CD14-positive monocyte (primary cell): ENCODE data around the gene FNIP1. TPM values are rescaled to one million over a fixed set of nuclear protein-coding genes. Genes with fewer than 3 reads are reported as not detected.

Source experiments
- DNase-seq, 3 donors: peaks; one replicate each; pipeline ENCODE4 v3.0.0-alpha.2; 2011 to 2022
- H2AFZ ChIP-seq: 2 replicates; pipeline ENCODE4 v1.6.0; 2012; ENCODE audit warnings: mild to moderate bottlenecking, low read depth, low read length, inconsistent platforms; ENCODE audit not compliant: insufficient read depth, poor library complexity, severe bottlenecking
- H3K27ac ChIP-seq, 2 donors: 1 replicate in 1 of 2; 2 replicates in 1 of 2; pipeline ENCODE4 v1.5.1; 2012 to 2013; ENCODE audit warnings: low read length in 2 of 2, control low read depth in 1 of 2, inconsistent platforms in 1 of 2, low read depth in 1 of 2, mild to moderate bottlenecking in 1 of 2
- H3K27me3 ChIP-seq, 2 donors: one replicate each; pipeline versions ENCODE4 v1.6.0 to v1.6.1; 2011 to 2013; ENCODE audit warnings: low read length in 2 of 2; ENCODE audit not compliant: control insufficient read depth in 2 of 2, insufficient read depth in 2 of 2
- H3K36me3 ChIP-seq, 2 donors: replicated peaks in 1 of 2; 1 replicate in 1 of 2; 2 replicates in 1 of 2; pipeline versions ENCODE4 v1.5.1 to v1.6.1; 2012 to 2013; ENCODE audit warnings: low read length in 2 of 2, control low read depth in 1 of 2, inconsistent platforms in 1 of 2, mild to moderate bottlenecking in 1 of 2; ENCODE audit not compliant: insufficient read depth in 2 of 2, control insufficient read depth in 1 of 2
- H3K4me1 ChIP-seq, 2 donors: 1 replicate in 1 of 2; 2 replicates in 1 of 2; pipeline versions ENCODE4 v1.5.1 to v1.6.1; 2012 to 2013; ENCODE audit warnings: low read length in 2 of 2, control low read depth in 1 of 2, inconsistent platforms in 1 of 2, mild to moderate bottlenecking in 1 of 2, moderate library complexity in 1 of 2; ENCODE audit not compliant: insufficient read depth in 2 of 2, control insufficient read depth in 1 of 2
- H3K4me2 ChIP-seq: replicated peaks from 2 replicates; pipeline ENCODE3; 2012; ENCODE audit warnings: low read length, moderate library complexity, mild to moderate bottlenecking; ENCODE audit not compliant: poor library complexity, severe bottlenecking; ENCODE audit errors: extremely low read depth
- H3K4me3 ChIP-seq, 3 experiments: fragments of 200-600 bp in 1 of 3; sonication (generic) in 1 of 3; replicated peaks in 1 of 3; 1 replicate in 2 of 3; 2 replicates in 1 of 3; pipeline ENCODE4 v1.5.1; 2011 to 2013; ENCODE audit warnings: low read length in 3 of 3, mild to moderate bottlenecking in 3 of 3, control low read depth in 2 of 3, low read depth in 2 of 3, inconsistent platforms in 1 of 3, moderate library complexity in 1 of 3
- H3K79me2 ChIP-seq: 2 replicates; pipeline ENCODE4 v1.6.0; 2012; ENCODE audit warnings: mild to moderate bottlenecking, control low read depth, inconsistent platforms, low read length, moderate library complexity; ENCODE audit not compliant: insufficient read depth
- H3K9ac ChIP-seq: 2 replicates; pipeline ENCODE4 v1.6.0; 2017; ENCODE audit warnings: low read length, mild to moderate bottlenecking; ENCODE audit not compliant: insufficient read depth, poor library complexity, severe bottlenecking
- H3K9me3 ChIP-seq, 2 donors: replicated peaks in 1 of 2; 1 replicate in 1 of 2; 2 replicates in 1 of 2; pipeline versions ENCODE4 v1.5.1 to v1.6.1; 2012 to 2013; ENCODE audit warnings: low read length in 2 of 2, control low read depth in 1 of 2; ENCODE audit not compliant: control insufficient read depth in 1 of 2, insufficient read depth in 1 of 2
- H4K20me1 ChIP-seq: 2 replicates; pipeline ENCODE4 v1.6.0; 2012; ENCODE audit warnings: mild to moderate bottlenecking, low read length, control low read depth, moderate library complexity; ENCODE audit not compliant: insufficient read depth
- H3K27ac Mint-ChIP-seq, 7 donors: one replicate each; pipeline ENCODE4 v1.8.0; 2020; ENCODE audit warnings: mild to moderate bottlenecking in 7 of 7, mixed read lengths in 7 of 7, moderate library complexity in 6 of 7, inconsistent platforms in 2 of 7
- H3K27me3 Mint-ChIP-seq, 3 donors: one replicate each; pipeline ENCODE4 v1.8.0; 2021 to 2022; ENCODE audit warnings: low read depth in 3 of 3, mild to moderate bottlenecking in 3 of 3, mixed read lengths in 3 of 3, moderate library complexity in 3 of 3, inconsistent platforms in 1 of 3
- H3K36me3 Mint-ChIP-seq, 2 donors: one replicate each; pipeline ENCODE4 v1.8.0; 2020; ENCODE audit warnings: mixed read lengths in 2 of 2, inconsistent platforms in 1 of 2, mild to moderate bottlenecking in 1 of 2
- H3K4me1 Mint-ChIP-seq: one replicate; pipeline ENCODE4 v1.8.0; 2020; ENCODE audit warnings: mild to moderate bottlenecking, mixed read lengths
- H3K4me3 Mint-ChIP-seq, 2 donors: one replicate each; pipeline ENCODE4 v1.8.0; 2020; ENCODE audit warnings: mild to moderate bottlenecking in 2 of 2, mixed read lengths in 2 of 2, moderate library complexity in 1 of 2
- H3K9me3 Mint-ChIP-seq, 7 donors: one replicate each; pipeline ENCODE4 v1.8.0; 2020 to 2022; ENCODE audit warnings: mixed read lengths in 7 of 7, mild to moderate bottlenecking in 6 of 7, moderate library complexity in 6 of 7, inconsistent platforms in 2 of 7
- WGBS: methylation state at CpG from one replicate; pipeline ENCODE4 v1.1.5; 2013; ENCODE audit warnings: missing lambda C conversion rate; ENCODE audit not compliant: insufficient coverage; 5-methylcytosine and 5-hydroxymethylcytosine counted together
- intact Hi-C, 2 donors: fragments of 100-400 bp; cut with micrococcal nuclease; formaldehyde crosslinking; loops; one replicate each; pipeline versions ENCODE4 v1.15.0 to v1.15.1; 2023
- polyA plus RNA-seq, 3 donors: library from polyadenylated mRNA; depleted of rRNA in 1 of 3; unstranded in 2 of 3; stranded (reverse) in 1 of 3; fragments of 300-500 nt in 2 of 3; fragments of >200 nt in 1 of 3; fragmentation: Illumina TruSeq in 2 of 3; gene quantifications; 1 replicate in 2 of 3; 2 replicates in 1 of 3; pipeline ENCODE4 v1.2.3, GENCODE V29; 2012 to 2021
- TF ChIP-seq, protein P1 (sequence below): fragments of 200-600 bp; IDR thresholded peaks from one replicate; pipeline ENCODE4 v1.8.0; 2022; ENCODE audit warnings: antibody characterized with exemption, mild to moderate bottlenecking

The FNIP1 gene
- polyA plus RNA-seq, 3 donors: 13.6 to 17.3 (median 16.3) TPM

DNA sequence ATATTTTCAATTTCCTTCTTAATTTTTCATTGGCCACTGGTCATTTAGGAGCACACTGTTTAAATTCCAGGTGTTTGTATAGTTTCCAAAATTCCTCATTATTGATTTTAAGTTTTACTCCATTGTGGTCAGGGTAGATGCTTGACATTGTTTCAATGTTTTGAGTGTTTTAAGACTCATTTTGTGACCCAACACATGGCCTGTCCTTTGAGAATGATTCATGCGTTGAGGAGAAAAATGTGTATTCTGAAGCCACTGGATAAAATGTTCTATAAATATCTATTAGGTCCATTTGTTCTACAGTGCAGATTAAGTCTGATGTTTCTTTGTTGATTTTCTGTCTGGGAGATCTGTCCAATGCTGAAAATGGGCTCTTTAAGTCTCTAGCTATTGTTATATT, 24.4 kb upstream of the FNIP1 start:
- intact Hi-C loops: no loop called here
- Histone ChIP-seq H3K4me2 (no peak overlapping the region), H3K4me1 (no peaks in the 10 kb centered on the region), H4K20me1 (no peaks in the 10 kb centered on the region), H3K36me3 (no peaks in the 10 kb centered on the region), H3K27me3 (no peaks in the 10 kb centered on the region), H3K9ac (no peak overlapping the region), H3K79me2 (no peaks in the 10 kb centered on the region), H3K27ac (no peak overlapping the region), H3K9me3 (peaks cover 0 to 9% of the 10 kb centered on the region in 2 donors), H3K4me3 (no peak overlapping the region), H2AFZ (no peak overlapping the region)
- no peak for DNase-seq
- H3K4me3 Mint-ChIP-seq: no peak overlapping the region
- peaks cover 6 to 20% (median 12%) of the 10 kb centered on the region in 7 donors for H3K9me3 Mint-ChIP-seq
- no CpG with 5 or more reads among the region's 1 CpG for WGBS
- TF ChIP-seq, protein P1, sequence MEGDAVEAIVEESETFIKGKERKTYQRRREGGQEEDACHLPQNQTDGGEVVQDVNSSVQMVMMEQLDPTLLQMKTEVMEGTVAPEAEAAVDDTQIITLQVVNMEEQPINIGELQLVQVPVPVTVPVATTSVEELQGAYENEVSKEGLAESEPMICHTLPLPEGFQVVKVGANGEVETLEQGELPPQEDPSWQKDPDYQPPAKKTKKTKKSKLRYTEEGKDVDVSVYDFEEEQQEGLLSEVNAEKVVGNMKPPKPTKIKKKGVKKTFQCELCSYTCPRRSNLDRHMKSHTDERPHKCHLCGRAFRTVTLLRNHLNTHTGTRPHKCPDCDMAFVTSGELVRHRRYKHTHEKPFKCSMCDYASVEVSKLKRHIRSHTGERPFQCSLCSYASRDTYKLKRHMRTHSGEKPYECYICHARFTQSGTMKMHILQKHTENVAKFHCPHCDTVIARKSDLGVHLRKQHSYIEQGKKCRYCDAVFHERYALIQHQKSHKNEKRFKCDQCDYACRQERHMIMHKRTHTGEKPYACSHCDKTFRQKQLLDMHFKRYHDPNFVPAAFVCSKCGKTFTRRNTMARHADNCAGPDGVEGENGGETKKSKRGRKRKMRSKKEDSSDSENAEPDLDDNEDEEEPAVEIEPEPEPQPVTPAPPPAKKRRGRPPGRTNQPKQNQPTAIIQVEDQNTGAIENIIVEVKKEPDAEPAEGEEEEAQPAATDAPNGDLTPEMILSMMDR: no peak
- peaks cover 0 to 4% (median 0%) of the 10 kb centered on the region in 3 donors for H3K27me3 Mint-ChIP-seq
- H3K36me3 Mint-ChIP-seq: no peaks in the 10 kb centered on the region
- H3K4me1 Mint-ChIP-seq: peaks cover 3% of the 10 kb centered on the region
- no peak overlapping the region for H3K27ac Mint-ChIP-seq

DNA sequence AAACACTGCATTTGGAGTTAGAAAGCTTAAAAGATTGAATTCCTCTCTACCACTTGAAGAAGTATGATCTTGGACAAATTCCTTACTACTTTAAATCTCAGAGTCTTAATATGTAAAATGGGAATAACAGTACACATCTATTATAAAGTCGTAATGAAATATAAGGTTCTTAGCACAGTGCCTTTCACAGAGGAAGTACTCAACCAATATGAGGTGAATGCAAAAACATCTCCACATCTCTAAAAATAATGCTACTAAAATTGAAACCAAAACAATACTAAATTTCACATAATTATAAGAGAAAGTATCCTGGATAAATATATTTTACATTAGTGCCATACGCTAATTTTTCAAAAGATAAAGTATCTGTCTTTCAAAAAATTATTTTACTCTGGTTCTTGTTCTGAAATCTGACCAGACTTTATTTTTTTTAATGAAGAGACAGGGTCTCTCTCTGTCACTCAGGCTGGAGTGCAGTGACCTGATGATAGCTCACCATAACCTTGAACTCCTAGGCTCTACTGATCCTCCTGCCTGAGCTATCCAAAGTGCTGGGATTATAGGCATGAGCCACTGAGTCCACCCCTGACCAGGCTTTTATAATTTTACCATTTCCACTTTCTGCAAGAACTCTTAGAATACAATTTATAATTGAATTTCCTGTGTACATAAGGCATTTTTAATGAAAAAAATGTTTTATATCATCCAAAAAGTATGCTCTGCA, 21.3 kb upstream of the FNIP1 start:
- Mint-ChIP-seq H3K27ac (no peak overlapping the region), H3K4me1 (peaks cover 3% of the 10 kb centered on the region)
- H3K79me2 ChIP-seq: no peaks in the 10 kb centered on the region

More for the DNA sequence above, 21.3 kb upstream of the FNIP1 start:
- no peak for DNase-seq
- Histone ChIP-seq H3K27ac (no peak overlapping the region), H3K9ac (no peak overlapping the region), H3K4me3 (no peak overlapping the region), H3K4me1 (no peaks in the 10 kb centered on the region), H3K27me3 (no peaks in the 10 kb centered on the region), H3K9me3 (no peaks in the 10 kb centered on the region), H3K36me3 (no peaks in the 10 kb centered on the region), H3K4me2 (no peak overlapping the region), H4K20me1 (no peaks in the 10 kb centered on the region), H2AFZ (no peak overlapping the region)
- TF ChIP-seq, protein P1: no peak
- intact Hi-C loops: loop anchor here in 1 of 2 donors (10.0 kb wide), 1 partner anchor 187 kb away; no protein-coding TSS in a partner anchor
- Mint-ChIP-seq H3K4me3 (no peak overlapping the region), H3K27me3 (peaks cover 0 to 4% (median 0%) of the 10 kb centered on the region in 3 donors), H3K36me3 (no peaks in the 10 kb centered on the region), H3K9me3 (peaks cover 0 to 4% (median 0%) of the 10 kb centered on the region in 7 donors)
- WGBS: no CpG with 5 or more reads among the region's 2 CpGs
